IPS-20b (cell line): ENCODE data around the gene GART.
"Not testable (repeated sequence)": the region's sequence is repeated elsewhere in the genome, so short reads cannot be mapped to it uniquely, and the experiment has no call there.

Source experiments
- H3K27ac ChIP-seq: one replicate; pipeline ENCODE4 v1.5.1; 2013; ENCODE audit warnings: low read length
- H3K27me3 ChIP-seq: 2 replicates; pipeline ENCODE4 v1.6.1; 2013; ENCODE audit warnings: mild to moderate bottlenecking, low read length, inconsistent platforms; ENCODE audit not compliant: insufficient read depth
- H3K36me3 ChIP-seq: 2 replicates; pipeline ENCODE4 v1.6.1; 2013; ENCODE audit warnings: low read depth, mild to moderate bottlenecking, inconsistent platforms, low read length, moderate library complexity; ENCODE audit not compliant: insufficient read depth
- H3K4me1 ChIP-seq: 2 replicates; pipeline ENCODE4 v1.6.1; 2013; ENCODE audit warnings: mild to moderate bottlenecking, control low read depth, inconsistent platforms, low read length, moderate library complexity; ENCODE audit not compliant: insufficient read depth
- H3K4me3 ChIP-seq: 2 replicates; pipeline ENCODE4 v1.5.1; 2013; ENCODE audit warnings: mild to moderate bottlenecking, low read length, inconsistent platforms
- H3K9ac ChIP-seq: 2 replicates; pipeline ENCODE4 v1.6.1; 2013; ENCODE audit warnings: low read depth, mild to moderate bottlenecking, inconsistent platforms, low read length, moderate library complexity
- H3K9me3 ChIP-seq: 2 replicates; pipeline ENCODE4 v1.6.1; 2013; ENCODE audit warnings: mild to moderate bottlenecking, low read depth, low read length, inconsistent platforms; ENCODE audit not compliant: insufficient read depth

Gene GART

DNA sequence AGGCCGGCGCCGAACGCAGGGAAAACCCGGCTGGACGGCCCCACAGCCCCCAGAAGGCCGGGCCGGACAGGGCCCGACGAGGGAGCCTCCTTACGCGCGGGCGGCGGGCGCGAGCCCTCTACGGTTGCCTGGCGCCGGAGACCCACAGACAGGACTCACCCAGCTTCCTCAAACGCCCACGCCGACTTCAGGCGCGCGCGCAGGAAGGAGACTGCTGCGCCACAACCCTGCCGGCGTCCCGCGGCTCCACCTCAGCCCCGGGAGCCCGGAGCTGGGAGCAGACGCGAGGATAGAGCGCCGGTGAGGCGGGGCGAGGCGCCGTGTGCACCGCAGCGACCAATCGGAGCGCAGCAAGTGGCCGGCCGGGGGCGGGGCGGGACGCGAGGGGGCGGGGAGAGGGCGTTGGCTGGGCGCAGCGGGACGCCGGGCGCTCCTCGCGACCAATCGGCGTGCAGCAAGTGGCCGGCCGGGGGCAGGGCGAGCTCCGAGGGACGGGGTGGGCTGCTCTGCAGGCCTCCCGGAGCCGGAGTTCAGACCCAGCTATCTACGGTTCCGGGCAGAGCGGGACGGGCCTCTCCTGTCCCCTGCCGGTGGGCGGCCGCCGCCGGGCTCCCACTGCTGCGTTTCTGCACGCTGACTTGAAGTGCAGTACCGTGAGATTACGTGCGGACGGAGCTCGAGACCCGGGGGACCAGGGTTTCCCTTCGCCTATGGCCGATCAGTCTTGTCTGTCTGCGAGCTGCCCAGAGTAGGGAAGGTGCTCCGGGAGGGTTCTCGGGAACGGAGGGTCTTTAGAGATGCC lies 62.0 kb downstream of the GART start, which contains the start of gene TMEM50B:
Gene TMEM50B (minus strand): TSS at position 296 of the 802 bp plus-strand sequence. CDS start 11,089 bp downstream, outside the sequence.
- Histone ChIP-seq H3K4me1 (peaks cover 4% of the 10 kb centered on the region; the same call in 1 of the 2 replicates), H3K27me3 (peaks cover 17% of the 10 kb centered on the region; the same call in 1 of the 2 replicates), H3K27ac (no peak within 1 kb of the TSS), H3K36me3 (no peaks in the 10 kb centered on the region), H3K4me3 (peak within 1 kb of the TSS; percentile 92), H3K9me3 (no peaks in the 10 kb centered on the region), H3K9ac (peak within 1 kb of the TSS; percentile 86)

GRCh38 chr21:33478935-33479678 lies 62.8 kb downstream of the GART start:
- Histone ChIP-seq H3K4me1 (peaks cover 4% of the 10 kb centered on the region; the same call in 1 of the 2 replicates), H3K36me3 (no peaks in the 10 kb centered on the region), H3K9ac (peak overlapping the region; percentile 65; the same call in 1 of the 2 replicates)

GRCh38 chr21:33478182-33478581 lies 63.7 kb downstream of the GART start:
- Histone ChIP-seq H3K9me3 (no peaks in the 10 kb centered on the region), H3K36me3 (no peaks in the 10 kb centered on the region), H3K9ac (peak overlapping the region; percentile 12; the same call in 1 of the 2 replicates), H3K27ac (no peak overlapping the region), H3K4me1 (peaks cover 4% of the 10 kb centered on the region; the same call in 1 of the 2 replicates), H3K4me3 (peak overlapping the region; percentile 92), H3K27me3 (peaks cover 17% of the 10 kb centered on the region; the same call in 1 of the 2 replicates)

More at GRCh38 chr21:33478935-33479678, 62.8 kb downstream of the GART start:
- no peak overlapping the region for H3K27ac ChIP-seq
- H3K4me3 ChIP-seq = peak overlapping the region; percentile 92
- peaks cover 17% of the 10 kb centered on the region; the same call in 1 of the 2 replicates for H3K27me3 ChIP-seq
- H3K9me3 ChIP-seq = no peaks in the 10 kb centered on the region

DNA sequence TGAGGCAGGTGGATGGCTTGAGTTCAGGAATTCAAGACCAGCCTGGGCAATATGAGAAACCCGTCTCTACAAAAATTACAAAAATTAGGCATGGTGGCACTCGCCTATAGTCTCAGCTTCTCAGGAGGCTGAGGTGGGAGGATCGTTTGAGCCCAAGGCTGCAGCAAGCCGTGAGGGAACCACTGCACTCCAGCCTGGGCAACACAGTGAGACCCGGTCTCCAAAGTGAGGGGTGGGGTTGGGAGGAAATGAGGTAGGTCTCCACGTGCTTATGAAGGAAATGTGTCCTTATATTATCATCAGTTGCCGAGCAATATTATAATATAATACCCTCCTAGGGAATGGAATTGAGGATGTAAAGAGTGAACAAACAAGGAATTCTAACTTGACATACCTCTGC lies 64.9 kb downstream of the GART start:
- H3K27me3 ChIP-seq = peaks cover 17% of the 10 kb centered on the region; the same call in 1 of the 2 replicates
- H3K27ac ChIP-seq = no peak overlapping the region
- no peaks in the 10 kb centered on the region for H3K9me3 ChIP-seq
- no peaks in the 10 kb centered on the region for H3K36me3 ChIP-seq
- peaks cover 4% of the 10 kb centered on the region; the same call in 1 of the 2 replicates for H3K4me1 ChIP-seq
- no peak overlapping the region for H3K9ac ChIP-seq
- H3K4me3 ChIP-seq = no peak overlapping the region

- Histone ChIP-seq H3K4me1 (peaks cover 2% of the 10 kb centered on the region; the same call in 1 of the 2 replicates), H3K9ac (no peak overlapping the region), H3K36me3 (no peaks in the 10 kb centered on the region), H3K4me3 (no peak overlapping the region), H3K27ac (no peak overlapping the region), H3K27me3 (peaks cover 2% of the 10 kb centered on the region; the same call in 1 of the 2 replicates), H3K9me3 (no peaks in the 10 kb centered on the region)
Observed at GRCh38 chr21:33473344-33473743, 68.6 kb downstream of the GART start.

DNA sequence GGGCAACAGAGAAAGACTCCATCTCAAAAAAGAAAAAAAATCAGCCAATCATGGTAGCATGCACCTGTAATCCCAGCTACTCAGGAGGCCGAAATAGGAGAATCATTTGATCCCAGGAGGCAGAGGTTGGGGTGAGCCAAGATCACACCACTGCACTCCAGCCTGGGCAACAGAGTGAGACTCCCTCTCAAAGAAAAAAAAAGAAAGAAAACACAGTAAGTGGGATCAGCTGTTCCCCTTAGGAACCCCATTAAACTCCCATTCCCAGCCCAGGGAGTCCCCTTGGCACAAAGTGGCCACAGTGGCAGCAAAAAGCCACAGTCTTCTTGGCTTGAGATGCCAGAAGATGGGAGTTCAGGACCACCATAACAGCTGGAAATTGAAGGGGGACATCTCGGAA lies 71.2 kb downstream of the GART start:
- Histone ChIP-seq H3K27ac (no peak overlapping the region), H3K36me3 (no peaks in the 10 kb centered on the region), H3K9ac (no peak overlapping the region), H3K9me3 (no peaks in the 10 kb centered on the region), H3K27me3 (no peaks in the 10 kb centered on the region), H3K4me1 (no peaks in the 10 kb centered on the region), H3K4me3 (no peak overlapping the region)

GRCh38 chr21:33469183-33469582 lies 72.7 kb downstream of the GART start:
- not testable (repeated sequence) for H3K4me3 ChIP-seq, H3K36me3 ChIP-seq, H3K9ac ChIP-seq, H3K4me1 ChIP-seq, H3K27me3 ChIP-seq, H3K9me3 ChIP-seq, H3K27ac ChIP-seq

GRCh38 chr21:33461538-33462250 lies 80.2 kb downstream of the GART start:
- no peak overlapping the region for H3K4me3 ChIP-seq
- H3K36me3 ChIP-seq = 0 out of 2 replicates have a peak, but pooled peaks cover 3% of the 10 kb centered on the region
- no peak overlapping the region for H3K9ac ChIP-seq
- H3K9me3 ChIP-seq = no peaks in the 10 kb centered on the region
- H3K27ac ChIP-seq = no peak overlapping the region
- no peaks in the 10 kb centered on the region for H3K27me3 ChIP-seq
- H3K4me1 ChIP-seq = no peaks in the 10 kb centered on the region

DNA sequence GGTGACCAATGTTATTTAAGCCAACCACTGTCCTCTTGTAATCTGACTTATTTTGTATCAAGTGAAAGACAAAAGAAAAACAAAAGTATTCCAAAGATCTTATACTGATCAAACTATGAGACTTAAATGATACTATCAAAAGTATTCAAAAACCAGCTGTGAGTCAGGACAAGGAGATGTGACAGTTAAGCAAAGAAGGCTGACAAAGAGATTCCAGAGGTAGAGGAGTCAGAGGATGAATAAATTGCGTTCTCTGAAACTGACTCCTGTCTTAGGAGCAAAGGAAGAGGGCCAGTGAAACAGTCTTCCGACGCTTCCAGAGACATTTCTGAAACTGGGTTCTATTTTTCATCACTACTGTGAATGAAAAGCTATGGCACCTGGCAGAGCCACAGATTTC lies 83.1 kb downstream of the GART start:
- Histone ChIP-seq H3K4me3 (no peak overlapping the region), H3K4me1 (no peaks in the 10 kb centered on the region; the same call in 1 of the 2 replicates), H3K27ac (no peak overlapping the region), H3K9ac (no peak overlapping the region), H3K36me3 (peaks cover 8% of the 10 kb centered on the region; the same call in 1 of the 2 replicates), H3K9me3 (no peaks in the 10 kb centered on the region), H3K27me3 (no peaks in the 10 kb centered on the region)

DNA sequence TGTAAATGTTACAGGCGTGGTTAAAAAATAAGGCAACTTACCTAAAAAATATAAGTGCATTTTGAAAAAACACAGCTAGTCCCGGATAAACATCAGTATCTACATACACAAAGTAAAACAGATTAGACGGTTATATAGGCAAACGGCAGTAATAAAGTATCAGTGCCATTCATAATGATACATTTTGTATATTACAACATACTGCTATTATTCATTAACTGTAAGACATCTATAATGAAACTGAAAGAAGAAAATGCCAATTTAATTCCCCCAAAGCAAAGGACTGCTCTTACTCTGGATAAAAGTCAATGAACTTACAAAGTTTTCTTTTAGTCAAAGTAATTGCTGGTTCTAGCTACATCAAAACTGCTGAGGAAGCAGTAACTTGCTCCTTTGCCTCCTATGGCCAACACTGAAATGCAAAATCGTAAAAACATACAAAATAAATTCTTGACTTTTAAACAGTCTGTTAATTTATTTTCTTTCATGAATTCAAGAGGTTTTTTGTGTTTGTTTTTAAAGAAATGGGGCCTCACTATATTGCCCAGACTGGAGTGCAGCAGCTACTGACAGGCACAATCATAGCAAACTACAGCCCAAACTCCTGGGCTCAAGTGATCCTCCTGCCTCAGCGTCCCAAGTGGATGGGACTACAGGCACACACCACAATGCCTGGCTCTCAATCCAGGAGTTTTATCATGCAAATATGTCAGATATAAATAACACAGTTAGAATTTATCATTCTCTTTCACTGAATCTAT lies 86.1 kb downstream of the GART start:
- no peaks in the 10 kb centered on the region for H3K9me3 ChIP-seq
- H3K27ac ChIP-seq = no peak overlapping the region
- no peak overlapping the region for H3K4me3 ChIP-seq
- H3K9ac ChIP-seq = no peak overlapping the region
- H3K27me3 ChIP-seq = no peaks in the 10 kb centered on the region
- no peaks in the 10 kb centered on the region; the same call in 1 of the 2 replicates for H3K4me1 ChIP-seq
- H3K36me3 ChIP-seq = peaks cover 5% of the 10 kb centered on the region; the same call in 1 of the 2 replicates
